WTC11 (cell line): ENCODE data around the gene CCDC178. TPM values are rescaled to one million over a fixed set of nuclear protein-coding genes. Genes with fewer than 3 reads are reported as not detected.

Experiments used
- ATAC-seq: fragments of 200-7000 bp; cut with Tn5 transposase; 2 replicates; pipeline ENCODE4 v1.10.0; 2021; ENCODE audit warnings: mild to moderate bottlenecking, moderate library complexity
- CTCF ChIA-PET: fragments of 300-600 bp; sonication (Branson Sonifier 250); formaldehyde crosslinking; loops from one replicate; lab custom pipeline; 2021; ENCODE audit warnings: antibody characterized with exemption; lab: Charles Lee
- POLR2A ChIA-PET: fragments of 350-600 bp; sonication (Branson Sonifier 250); formaldehyde crosslinking; loops from one replicate; lab custom pipeline; 2021; ENCODE audit warnings: antibody characterized with exemption; lab: Charles Lee
- DNase-seq: peaks from one replicate; pipeline ENCODE4 v3.0.0; 2021; ENCODE audit warnings: low spot score
- H3K27ac Mint-ChIP-seq: 2 replicates; pipeline ENCODE4 v1.8.0; 2021; ENCODE audit warnings: mixed read lengths
- H3K27me3 Mint-ChIP-seq: 2 replicates; pipeline ENCODE4 v1.8.0; 2021; ENCODE audit warnings: low read depth, mild to moderate bottlenecking, moderate library complexity, mixed read lengths
- H3K36me3 Mint-ChIP-seq: 2 replicates; pipeline ENCODE4 v1.8.0; 2021; ENCODE audit warnings: mixed read lengths
- H3K4me1 Mint-ChIP-seq: 2 replicates; pipeline ENCODE4 v1.8.0; 2022; ENCODE audit warnings: mixed read lengths
- H3K4me3 Mint-ChIP-seq: 2 replicates; pipeline ENCODE4 v1.8.0; 2021; ENCODE audit warnings: mild to moderate bottlenecking, moderate library complexity, mixed read lengths
- H3K9me3 Mint-ChIP-seq: 2 replicates; pipeline ENCODE4 v1.8.0; 2021; ENCODE audit warnings: mixed read lengths
- AR ChIP-seq: fragments of 250-450 bp; sonication (Bioruptor Pico); IDR thresholded peaks from 2 replicates; pipeline ENCODE4 v1.9.0; 2021; ENCODE audit warnings: mild to moderate bottlenecking
- ARID4B ChIP-seq: sonication (generic); formaldehyde crosslinking; IDR thresholded peaks from 2 replicates; pipeline ENCODE4 v1.8.0; 2023; ENCODE audit warnings: missing genetic modification reagents, mild to moderate bottlenecking, borderline replicate concordance
- CBFB ChIP-seq: sonication (generic); formaldehyde crosslinking; IDR thresholded peaks from 2 replicates; pipeline ENCODE4 v1.8.1; 2022; ENCODE audit warnings: mild to moderate bottlenecking, low read depth, missing genetic modification reagents
- CREM ChIP-seq: sonication (generic); formaldehyde crosslinking; IDR thresholded peaks from 2 replicates; pipeline ENCODE4 v1.8.1; 2022; ENCODE audit warnings: mild to moderate bottlenecking, missing genetic modification reagents, moderate library complexity
- CTCF ChIP-seq: fragments of 200-600 bp; IDR thresholded peaks from 2 replicates; pipeline ENCODE4 v1.8.0; 2022; ENCODE audit warnings: antibody characterized with exemption
- FOXK1 ChIP-seq: sonication (generic); formaldehyde crosslinking; IDR thresholded peaks from 2 replicates; pipeline ENCODE4 v1.8.0; 2022; ENCODE audit warnings: mild to moderate bottlenecking, moderate library complexity, missing genetic modification reagents
- HMGA2 ChIP-seq: fragments of 250-450 bp; sonication (Bioruptor Pico); IDR thresholded peaks from 2 replicates; pipeline ENCODE4 v1.4.0; 2021; ENCODE audit warnings: mild to moderate bottlenecking, moderate library complexity
- HMGXB4 ChIP-seq: sonication (generic); formaldehyde crosslinking; IDR thresholded peaks from 2 replicates; pipeline ENCODE4 v1.8.1; 2023; ENCODE audit warnings: mild to moderate bottlenecking, moderate library complexity, missing genetic modification reagents
- KAT7 ChIP-seq: sonication (generic); formaldehyde crosslinking; IDR thresholded peaks from 2 replicates; pipeline ENCODE4 v1.8.1; 2023; ENCODE audit warnings: missing genetic modification reagents, mild to moderate bottlenecking, borderline replicate concordance
- MAX ChIP-seq: sonication (generic); formaldehyde crosslinking; IDR thresholded peaks from 2 replicates; pipeline ENCODE4 v1.8.0; 2022; ENCODE audit warnings: mild to moderate bottlenecking, missing genetic modification reagents
- PRRX2 ChIP-seq: fragments of 250-450 bp; sonication (Bioruptor Pico); IDR thresholded peaks from 2 replicates; pipeline ENCODE4 v1.8.0; 2021; ENCODE audit warnings: mild to moderate bottlenecking
- SMAD4 ChIP-seq: sonication (generic); formaldehyde crosslinking; IDR thresholded peaks from 2 replicates; pipeline ENCODE4 v1.8.0; 2022; ENCODE audit warnings: mild to moderate bottlenecking, missing genetic modification reagents
- ZBTB21 ChIP-seq: sonication (generic); formaldehyde crosslinking; IDR thresholded peaks from 2 replicates; pipeline ENCODE4 v1.8.1; 2023; ENCODE audit warnings: mild to moderate bottlenecking, missing genetic modification reagents, borderline replicate concordance
- ZMAT4 ChIP-seq: fragments of 250-450 bp; sonication (Bioruptor Pico); IDR thresholded peaks from 2 replicates; pipeline ENCODE4 v1.9.0; 2021; ENCODE audit warnings: mild to moderate bottlenecking
- ZNF416 ChIP-seq: fragments of 250-450 bp; sonication (Bioruptor Pico); IDR thresholded peaks from 2 replicates; pipeline ENCODE4 v1.9.0; 2021; ENCODE audit warnings: mild to moderate bottlenecking, inconsistent platforms
- ZSCAN18 ChIP-seq: fragments of 250-450 bp; sonication (Bioruptor Pico); IDR thresholded peaks from 2 replicates; pipeline ENCODE4 v2.1.2; 2022; ENCODE audit warnings: mild to moderate bottlenecking, moderate library complexity
- total RNA-seq: library from RNA; stranded (reverse); gene quantifications from 3 replicates; pipeline ENCODE4 v1.2.3, GENCODE V29; 2021

Gene CCDC178
- total RNA-seq, 1 experiment from 2014 or later = 0.20 TPM

- TF ChIP-seq CTCF = no peak; the same call in 1 of the 2 replicates
- TF ChIP-seq CBFB (CRISPR knock-in tag) = no peak
- no peak for TF ChIP-seq ZSCAN18 (CRISPR knock-in tag)
Observed at GRCh38 chr18:33232318-33232626, 208.2 kb downstream of the CCDC178 start (continued).

GRCh38 chr18:33231474-33232317, 208.8 kb downstream of the CCDC178 start:
- no peak overlapping the region for H3K4me3 Mint-ChIP-seq
- peaks cover 8% of the 10 kb centered on the region for H3K4me1 Mint-ChIP-seq
- H3K9me3 Mint-ChIP-seq = no peaks in the 10 kb centered on the region
- ATAC-seq = peak; percentile 98
- TF ChIP-seq ARID4B (CRISPR knock-in tag) = no peak
- no peak for TF ChIP-seq PRRX2 (CRISPR knock-in tag)
- peak; percentile 86 for TF ChIP-seq CTCF
- no peak for TF ChIP-seq AR (CRISPR knock-in tag)
- TF ChIP-seq HMGA2 (CRISPR knock-in tag) = no peak
- TF ChIP-seq, all 79 proteins: peak for 1
- H3K27me3 Mint-ChIP-seq = no peaks in the 10 kb centered on the region
- H3K27ac Mint-ChIP-seq = peak overlapping the region; percentile 86
- CTCF ChIA-PET = interaction anchor here (0.5 to 3.0 kb wide), 63 partner anchors 8 to 713 kb away, joined by 3 to 46 read pairs (median 4); no protein-coding TSS in a partner anchor
- no peaks in the 10 kb centered on the region for H3K36me3 Mint-ChIP-seq
- peak; percentile 88 for DNase-seq
- POLR2A ChIA-PET = no interaction called here

GRCh38 chr18:33212363-33212762, 228.2 kb downstream of the CCDC178 start:
- CTCF ChIA-PET = interaction anchor here (1.2 to 3.3 kb wide), 2 partner anchors 11 to 20 kb away, joined by 5 to 32 read pairs; no protein-coding TSS in a partner anchor

More at GRCh38 chr18:33212363-33212762, 228.2 kb downstream of the CCDC178 start:
- ATAC-seq = no peak
- H3K4me1 Mint-ChIP-seq = no peaks in the 10 kb centered on the region
- no peak overlapping the region for H3K27ac Mint-ChIP-seq
- no peaks in the 10 kb centered on the region for H3K36me3 Mint-ChIP-seq
- no peaks in the 10 kb centered on the region for H3K27me3 Mint-ChIP-seq
- TF ChIP-seq HMGXB4 (CRISPR knock-in tag) = no peak
- TF ChIP-seq SMAD4 (CRISPR knock-in tag) = no peak
- no peak for TF ChIP-seq KAT7
- no peak for TF ChIP-seq ZMAT4 (CRISPR knock-in tag)
- no peak for TF ChIP-seq ZBTB21 (CRISPR knock-in tag)
- no peak for TF ChIP-seq FOXK1 (CRISPR knock-in tag)
- TF ChIP-seq ZNF416 (CRISPR knock-in tag) = no peak
- no peak for TF ChIP-seq HMGA2 (CRISPR knock-in tag)
- TF ChIP-seq CREM (CRISPR knock-in tag) = no peak
- no peak for TF ChIP-seq MAX
- TF ChIP-seq, all 79 proteins: peak for 0
- Mint-ChIP-seq H3K9me3 (no peaks in the 10 kb centered on the region), H3K4me3 (no peak overlapping the region)
- no peak for DNase-seq
- POLR2A ChIA-PET = no interaction called here
